ENCODE data around the gene STRBP. TPM values are rescaled to one million over a fixed set of nuclear protein-coding genes. Genes with fewer than 3 reads are reported as not detected.

Gene STRBP
- total and polyA plus RNA-seq, 5 donors from 2014 or later, result 14.9 to 18.2 (median 15.4) TPM

DNA sequence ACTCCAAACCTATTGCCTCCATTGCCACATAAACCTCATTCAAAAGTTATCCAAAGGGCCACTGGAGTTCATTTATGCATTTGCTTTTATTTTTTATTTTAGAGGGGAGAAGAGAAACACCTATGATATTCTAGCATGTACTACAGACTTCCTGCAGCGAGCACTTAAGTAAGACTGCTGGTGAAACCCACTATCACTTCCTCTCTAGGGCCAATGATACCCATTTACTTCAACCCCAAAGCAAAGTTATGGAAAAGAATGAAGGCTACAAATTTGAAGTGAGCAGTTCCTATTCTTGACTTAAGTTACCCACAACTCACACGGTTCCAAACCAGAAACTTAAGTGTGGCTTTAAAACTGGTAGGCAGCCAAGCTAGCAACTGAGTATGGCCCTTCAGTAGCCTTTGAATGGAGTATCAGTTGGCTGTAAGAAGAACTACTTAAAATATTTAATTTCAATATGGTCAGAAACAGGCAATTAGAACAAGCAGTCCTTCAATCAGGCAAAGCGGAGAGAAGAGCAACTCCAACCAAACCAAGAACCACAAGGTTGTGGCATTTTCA is 140.8 kb downstream of the STRBP start:
- H3K36me3 Mint-ChIP-seq, result peaks cover 17% of the 10 kb centered on the region
- no peaks in the 10 kb centered on the region for H3K9me3 ChIP-seq (ENCODE audit: control insufficient read depth in 2 of 2, low read length in 2 of 2)
- H3K36me3 ChIP-seq (ENCODE audit: control insufficient read depth, insufficient read depth, low read length), result peaks cover 21% of the 10 kb centered on the region
- peaks cover 0 to 6% (median 0%) of the 10 kb centered on the region in 4 donors for H3K4me1 Mint-ChIP-seq
- H3K27me3 Mint-ChIP-seq, result no peaks in the 10 kb centered on the region
- H3K27ac Mint-ChIP-seq, result no peak overlapping the region
- ATAC-seq (ENCODE audit: low read depth in 2 of 2) (no peak), DNase-seq (no peak)
- H3K9me3 Mint-ChIP-seq, result no peaks in the 10 kb centered on the region
- H3K4me1 ChIP-seq (ENCODE audit: control insufficient read depth, insufficient read depth, low read length, poor library complexity, severe bottlenecking), result no peaks in the 10 kb centered on the region
- no peaks in the 10 kb centered on the region for H3K27me3 ChIP-seq (ENCODE audit: control insufficient read depth, insufficient read depth, low read length)
- H3K27ac ChIP-seq (ENCODE audit: insufficient read depth, low read length, poor library complexity, severe bottlenecking), result no peak overlapping the region
- H3K4me3 Mint-ChIP-seq, result no peak overlapping the region
- H3K4me3 ChIP-seq (ENCODE audit: low read depth, low read length), result no peak overlapping the region

DNA sequence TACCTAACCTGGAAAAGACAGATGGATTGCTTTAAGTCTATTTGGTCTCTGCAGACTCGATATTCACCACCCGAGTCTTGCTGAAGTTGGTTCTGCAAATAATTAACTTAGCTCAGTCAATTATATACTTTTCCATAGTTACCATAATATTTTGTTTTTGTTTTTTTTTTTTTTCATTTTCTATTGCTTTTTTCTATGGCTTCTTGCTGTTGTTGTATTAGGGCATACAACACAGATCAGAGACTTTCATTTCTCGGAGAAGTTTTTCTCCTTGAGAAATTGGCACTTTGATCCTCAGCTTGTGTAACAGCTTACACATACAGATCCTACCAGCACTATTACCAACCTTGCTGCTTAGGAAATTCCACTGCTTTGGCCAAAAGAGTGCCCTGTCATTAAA is 146.9 kb downstream of the STRBP start:
- H3K27me3 Mint-ChIP-seq, result no peaks in the 10 kb centered on the region
- no peaks in the 10 kb centered on the region for H3K27me3 ChIP-seq (ENCODE audit: control insufficient read depth, insufficient read depth, low read length)
- peaks cover 12% of the 10 kb centered on the region for H3K36me3 Mint-ChIP-seq
- DNase-seq (no peak), ATAC-seq (ENCODE audit: low read depth in 2 of 2) (no peak)
- no peaks in the 10 kb centered on the region for H3K9me3 Mint-ChIP-seq
- H3K4me1 ChIP-seq (ENCODE audit: control insufficient read depth, insufficient read depth, low read length, poor library complexity, severe bottlenecking), result no peaks in the 10 kb centered on the region
- no peak overlapping the region for H3K4me3 Mint-ChIP-seq
- H3K4me3 ChIP-seq (ENCODE audit: low read depth, low read length), result no peak overlapping the region
- H3K27ac ChIP-seq (ENCODE audit: insufficient read depth, low read length, poor library complexity, severe bottlenecking), result no peak overlapping the region
- H3K9me3 ChIP-seq (ENCODE audit: control insufficient read depth in 2 of 2, low read length in 2 of 2), result no peaks in the 10 kb centered on the region
- H3K36me3 ChIP-seq (ENCODE audit: control insufficient read depth, insufficient read depth, low read length), result peaks cover 10% of the 10 kb centered on the region
- no peak overlapping the region for H3K27ac Mint-ChIP-seq
- peaks cover 0 to 3% (median 0%) of the 10 kb centered on the region in 4 donors for H3K4me1 Mint-ChIP-seq

- no peaks in the 10 kb centered on the region for H3K4me1 ChIP-seq (ENCODE audit: control insufficient read depth, insufficient read depth, low read length, poor library complexity, severe bottlenecking)
- H3K36me3 ChIP-seq (ENCODE audit: control insufficient read depth, insufficient read depth, low read length), result peaks cover 10% of the 10 kb centered on the region
- H3K27me3 ChIP-seq (ENCODE audit: control insufficient read depth, insufficient read depth, low read length), result no peaks in the 10 kb centered on the region
- no peak for ATAC-seq (ENCODE audit: low read depth in 2 of 2)
- Mint-ChIP-seq H3K27me3 (no peaks in the 10 kb centered on the region), H3K9me3 (no peaks in the 10 kb centered on the region), H3K36me3 (peaks cover 17% of the 10 kb centered on the region), H3K27ac (no peak overlapping the region), H3K4me3 (no peak overlapping the region), H3K4me1 (peaks cover 0 to 3% (median 0%) of the 10 kb centered on the region in 4 donors)
- DNase-seq, result no peak
- H3K9me3 ChIP-seq (ENCODE audit: control insufficient read depth in 2 of 2, low read length in 2 of 2), result no peaks in the 10 kb centered on the region
- no peak overlapping the region for H3K27ac ChIP-seq (ENCODE audit: insufficient read depth, low read length, poor library complexity, severe bottlenecking)
- H3K4me3 ChIP-seq (ENCODE audit: low read depth, low read length), result no peak overlapping the region
These were observed 147.4 kb downstream of the STRBP start for GRCh38 chr9:123120953-123121352.

DNA sequence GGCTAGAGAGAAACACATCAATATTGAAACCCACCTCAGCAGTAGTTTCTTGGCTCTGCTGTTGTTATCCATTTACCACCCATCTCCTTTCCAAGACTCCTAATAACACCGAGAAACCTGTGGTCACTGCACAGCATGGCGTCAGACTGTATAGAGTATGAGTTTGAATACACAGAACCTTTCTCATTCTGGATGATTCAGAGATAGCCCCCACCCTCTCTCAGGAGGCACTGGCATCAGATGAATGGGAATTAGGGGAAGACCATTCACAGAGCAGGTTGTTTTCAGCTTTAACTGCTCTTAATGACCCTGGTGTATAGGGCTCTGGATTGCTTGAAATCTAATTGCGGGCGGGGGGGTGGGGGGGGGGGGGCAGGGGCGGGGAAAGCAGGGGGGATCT is 148.3 kb downstream of the STRBP start:
- ATAC-seq (ENCODE audit: low read depth in 2 of 2) (no peak), DNase-seq (no peak)
- no peak overlapping the region for H3K27ac ChIP-seq (ENCODE audit: insufficient read depth, low read length, poor library complexity, severe bottlenecking)
- no peaks in the 10 kb centered on the region for H3K27me3 ChIP-seq (ENCODE audit: control insufficient read depth, insufficient read depth, low read length)
- Mint-ChIP-seq H3K36me3 (peaks cover 25% of the 10 kb centered on the region), H3K4me3 (no peak overlapping the region), H3K27ac (no peak overlapping the region), H3K9me3 (no peaks in the 10 kb centered on the region), H3K27me3 (no peaks in the 10 kb centered on the region), H3K4me1 (peaks cover 0 to 3% (median 1%) of the 10 kb centered on the region in 4 donors)
- no peak overlapping the region for H3K4me3 ChIP-seq (ENCODE audit: low read depth, low read length)
- H3K36me3 ChIP-seq (ENCODE audit: control insufficient read depth, insufficient read depth, low read length), result peaks cover 12% of the 10 kb centered on the region
- H3K9me3 ChIP-seq (ENCODE audit: control insufficient read depth in 2 of 2, low read length in 2 of 2), result no peaks in the 10 kb centered on the region
- H3K4me1 ChIP-seq (ENCODE audit: control insufficient read depth, insufficient read depth, low read length, poor library complexity, severe bottlenecking), result no peaks in the 10 kb centered on the region

- Mint-ChIP-seq H3K4me1 (peaks cover 0 to 3% (median 1%) of the 10 kb centered on the region in 4 donors), H3K9me3 (no peaks in the 10 kb centered on the region), H3K27ac (no peak overlapping the region), H3K4me3 (no peak overlapping the region), H3K27me3 (no peaks in the 10 kb centered on the region), H3K36me3 (peaks cover 30% of the 10 kb centered on the region)
- no peaks in the 10 kb centered on the region for H3K27me3 ChIP-seq (ENCODE audit: control insufficient read depth, insufficient read depth, low read length)
- no peaks in the 10 kb centered on the region for H3K4me1 ChIP-seq (ENCODE audit: control insufficient read depth, insufficient read depth, low read length, poor library complexity, severe bottlenecking)
- H3K4me3 ChIP-seq (ENCODE audit: low read depth, low read length), result no peak overlapping the region
- DNase-seq (no peak), ATAC-seq (ENCODE audit: low read depth in 2 of 2) (no peak)
- peaks cover 12% of the 10 kb centered on the region for H3K36me3 ChIP-seq (ENCODE audit: control insufficient read depth, insufficient read depth, low read length)
- H3K9me3 ChIP-seq (ENCODE audit: control insufficient read depth in 2 of 2, low read length in 2 of 2), result no peaks in the 10 kb centered on the region
- H3K27ac ChIP-seq (ENCODE audit: insufficient read depth, low read length, poor library complexity, severe bottlenecking), result no peak overlapping the region
These were observed 148.8 kb downstream of the STRBP start for GRCh38 chr9:123119566-123119965.

DNA sequence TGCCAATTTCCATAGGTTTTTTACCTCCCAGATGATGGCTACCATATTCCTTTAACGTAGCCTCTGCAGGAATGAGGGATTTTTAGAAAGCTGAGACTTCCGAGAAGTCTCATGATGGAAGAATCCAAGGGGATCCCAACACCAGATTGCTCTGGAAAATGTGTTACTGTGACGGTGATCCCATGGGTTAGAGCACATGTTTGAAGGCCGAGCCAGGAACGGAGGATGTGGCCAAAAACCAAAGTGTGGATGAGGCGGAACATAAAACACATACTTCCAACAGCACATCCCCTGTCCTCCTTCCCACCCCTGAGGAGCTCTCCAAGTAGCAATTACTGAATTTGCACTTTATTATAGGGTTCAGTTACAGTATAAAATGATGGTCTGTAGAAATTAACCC is 152.3 kb downstream of the STRBP start:
- H3K27ac Mint-ChIP-seq, result peak overlapping the region in 1 of 3 donors; percentile 58
- Histone ChIP-seq H3K9me3 (ENCODE audit: control insufficient read depth in 2 of 2, low read length in 2 of 2) (no peaks in the 10 kb centered on the region), H3K27ac (ENCODE audit: insufficient read depth, low read length, poor library complexity, severe bottlenecking) (no peak overlapping the region), H3K4me3 (ENCODE audit: low read depth, low read length) (no peak overlapping the region), H3K4me1 (ENCODE audit: control insufficient read depth, insufficient read depth, low read length, poor library complexity, severe bottlenecking) (peaks cover 9% of the 10 kb centered on the region), H3K36me3 (ENCODE audit: control insufficient read depth, insufficient read depth, low read length) (peaks cover 6% of the 10 kb centered on the region), H3K27me3 (ENCODE audit: control insufficient read depth, insufficient read depth, low read length) (no peaks in the 10 kb centered on the region)
- no peaks in the 10 kb centered on the region for H3K9me3 Mint-ChIP-seq
- H3K27me3 Mint-ChIP-seq, result no peaks in the 10 kb centered on the region
- no peak for ATAC-seq (ENCODE audit: low read depth in 2 of 2)
- DNase-seq, result no peak
- peaks cover 0 to 20% (median 6%) of the 10 kb centered on the region in 4 donors for H3K4me1 Mint-ChIP-seq
- H3K36me3 Mint-ChIP-seq, result peaks cover 21% of the 10 kb centered on the region
- no peak overlapping the region for H3K4me3 Mint-ChIP-seq

- no peak overlapping the region for H3K4me3 ChIP-seq (ENCODE audit: low read depth, low read length)
- ATAC-seq (ENCODE audit: low read depth in 2 of 2) (no peak), DNase-seq (no peak)
- H3K4me1 Mint-ChIP-seq, result peaks cover 0 to 22% (median 6%) of the 10 kb centered on the region in 4 donors
- H3K27ac ChIP-seq (ENCODE audit: insufficient read depth, low read length, poor library complexity, severe bottlenecking), result no peak overlapping the region
- no peaks in the 10 kb centered on the region for H3K9me3 Mint-ChIP-seq
- H3K27me3 Mint-ChIP-seq, result no peaks in the 10 kb centered on the region
- no peaks in the 10 kb centered on the region for H3K9me3 ChIP-seq (ENCODE audit: control insufficient read depth in 2 of 2, low read length in 2 of 2)
- peaks cover 23% of the 10 kb centered on the region for H3K36me3 Mint-ChIP-seq
- peaks cover 5% of the 10 kb centered on the region for H3K36me3 ChIP-seq (ENCODE audit: control insufficient read depth, insufficient read depth, low read length)
- H3K27me3 ChIP-seq (ENCODE audit: control insufficient read depth, insufficient read depth, low read length), result no peaks in the 10 kb centered on the region
- H3K4me3 Mint-ChIP-seq, result no peak overlapping the region
- peaks cover 9% of the 10 kb centered on the region for H3K4me1 ChIP-seq (ENCODE audit: control insufficient read depth, insufficient read depth, low read length, poor library complexity, severe bottlenecking)
- H3K27ac Mint-ChIP-seq, result peak overlapping the region in 2 of 3 donors; percentile 54 to 70
These were observed 153.1 kb downstream of the STRBP start for GRCh38 chr9:123115146-123115913.

GRCh38 chr9:123113185-123113584 is 155.2 kb downstream of the STRBP start:
- DNase-seq (no peak), ATAC-seq (ENCODE audit: low read depth in 2 of 2) (no peak)
- Mint-ChIP-seq H3K4me1 (peaks cover 0 to 22% (median 6%) of the 10 kb centered on the region in 4 donors), H3K27ac (peak overlapping the region in 2 of 3 donors; percentile 56 to 86), H3K27me3 (no peaks in the 10 kb centered on the region), H3K36me3 (peaks cover 29% of the 10 kb centered on the region), H3K4me3 (no peak overlapping the region), H3K9me3 (no peaks in the 10 kb centered on the region)
- H3K36me3 ChIP-seq (ENCODE audit: control insufficient read depth, insufficient read depth, low read length), result peaks cover 16% of the 10 kb centered on the region
- no peak overlapping the region for H3K27ac ChIP-seq (ENCODE audit: insufficient read depth, low read length, poor library complexity, severe bottlenecking)
- H3K9me3 ChIP-seq (ENCODE audit: control insufficient read depth in 2 of 2, low read length in 2 of 2), result no peaks in the 10 kb centered on the region
- H3K4me3 ChIP-seq (ENCODE audit: low read depth, low read length), result no peak overlapping the region
- no peaks in the 10 kb centered on the region for H3K27me3 ChIP-seq (ENCODE audit: control insufficient read depth, insufficient read depth, low read length)
- H3K4me1 ChIP-seq (ENCODE audit: control insufficient read depth, insufficient read depth, low read length, poor library complexity, severe bottlenecking), result peaks cover 9% of the 10 kb centered on the region

All from CD4-positive, CD25-positive, alpha-beta regulatory T cell (primary cell).